IPS DF 6.9 (cell line): ENCODE measurements around the gene UCN3.
"Not testable (repeated sequence)": the region's sequence is repeated elsewhere in the genome, so short reads cannot be mapped to it uniquely, and the experiment has no call there.

ENCODE experiments used
- DNase-seq: peaks from one replicate; pipeline ENCODE4 v3.0.0-alpha.2; 2013; ENCODE audit warnings: low read depth, low spot score
- H3K27ac ChIP-seq: one replicate; pipeline ENCODE4 v1.5.1; 2013; ENCODE audit warnings: low read length, control low read depth
- H3K27me3 ChIP-seq: 2 replicates; pipeline ENCODE4 v1.6.1; 2013; ENCODE audit warnings: mild to moderate bottlenecking, low read length; ENCODE audit not compliant: control insufficient read depth, insufficient read depth
- H3K36me3 ChIP-seq: 2 replicates; pipeline ENCODE4 v1.6.1; 2013; ENCODE audit warnings: low read length; ENCODE audit not compliant: control insufficient read depth, insufficient read depth
- H3K4me1 ChIP-seq: 2 replicates; pipeline ENCODE4 v1.6.1; 2013; ENCODE audit warnings: low read length; ENCODE audit not compliant: control insufficient read depth, insufficient read depth
- H3K4me3 ChIP-seq: 2 replicates; pipeline ENCODE4 v1.5.1; 2013; ENCODE audit warnings: mild to moderate bottlenecking, low read length
- H3K9me3 ChIP-seq: 2 replicates; pipeline ENCODE4 v1.6.1; 2013; ENCODE audit warnings: low read length, inconsistent platforms; ENCODE audit not compliant: control insufficient read depth, insufficient read depth
- WGBS: extraction: QIAGEN DNeasy Blood & Tissue Kit; methylation state at CpG from one replicate; pipeline ENCODE4 v1.1.7; 2013; ENCODE audit warnings: mixed read lengths, missing lambda C conversion rate; ENCODE audit not compliant: insufficient read length, insufficient coverage; 5-methylcytosine and 5-hydroxymethylcytosine counted together

Gene UCN3

DNA sequence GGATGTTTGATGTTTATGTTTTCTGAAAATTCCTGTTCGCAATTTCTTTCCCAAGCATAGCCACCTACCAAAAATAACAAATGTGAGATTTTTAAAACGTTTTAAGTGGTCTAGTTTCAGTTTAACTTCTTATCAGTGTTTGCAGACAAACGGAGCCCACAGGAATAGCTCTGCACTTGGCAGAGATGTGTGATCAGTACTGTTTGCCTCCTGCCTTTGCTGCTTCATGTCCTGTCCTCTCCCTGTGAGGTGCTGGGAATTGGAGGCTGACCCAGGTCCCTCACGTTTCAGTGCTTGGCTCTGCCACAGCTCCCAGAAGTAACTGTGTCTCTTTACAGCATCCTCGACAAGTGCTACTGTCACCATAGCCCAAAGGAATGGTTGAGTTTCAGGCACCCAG, 1.2 kb downstream of the UCN3 start:
- H3K4me3 ChIP-seq, result no peak overlapping the region
- H3K27me3 ChIP-seq, result no peaks in the 10 kb centered on the region
- H3K9me3 ChIP-seq, result no peaks in the 10 kb centered on the region
- no CpG with 5 or more reads among the region's 5 CpGs for WGBS
- H3K36me3 ChIP-seq, result no peaks in the 10 kb centered on the region
- no peak overlapping the region for H3K27ac ChIP-seq
- no peaks in the 10 kb centered on the region for H3K4me1 ChIP-seq
- DNase-seq, result no peak

DNA sequence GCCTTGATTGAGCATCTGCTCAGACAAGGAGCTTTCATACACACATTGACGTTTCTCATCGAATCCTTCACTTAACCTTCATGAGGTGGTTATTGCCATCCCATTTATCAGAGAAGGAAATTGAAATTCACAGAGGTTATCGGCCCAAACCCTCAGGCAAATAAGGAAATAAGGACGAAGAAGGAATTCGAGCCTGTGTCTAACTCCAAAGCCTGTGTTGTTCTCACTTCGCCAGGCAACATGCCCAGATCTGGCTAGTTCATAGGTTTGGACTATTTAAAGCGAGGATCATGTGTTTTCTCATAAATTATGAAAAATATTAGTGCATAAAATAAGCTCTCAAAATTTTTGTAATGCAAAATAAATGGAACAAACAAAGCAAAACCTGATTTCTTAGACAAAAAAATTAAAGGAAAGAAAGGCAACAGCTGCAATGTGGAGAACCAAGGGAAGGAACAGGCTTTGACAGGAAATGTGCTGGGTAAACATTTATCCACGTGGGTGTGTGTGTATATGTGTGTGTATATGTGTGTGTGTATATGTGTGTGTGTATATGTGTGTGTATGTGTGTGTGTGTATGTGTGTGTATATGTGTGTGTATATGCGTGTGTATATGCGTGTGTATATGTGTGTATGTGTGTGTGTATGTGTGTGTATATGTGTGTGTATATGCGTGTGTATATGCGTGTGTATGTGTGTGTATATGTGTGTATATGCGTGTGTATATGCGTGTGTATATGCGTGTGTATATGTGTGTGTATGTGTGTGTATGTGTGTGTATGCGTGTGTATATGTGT, 4.8 kb downstream of the UCN3 start:
- H3K9me3 ChIP-seq, result no peaks in the 10 kb centered on the region
- no peaks in the 10 kb centered on the region for H3K36me3 ChIP-seq
- WGBS, result 100% methylated on average over 5 of the region's 16 CpGs
- H3K27ac ChIP-seq, result no peak overlapping the region
- no peaks in the 10 kb centered on the region for H3K27me3 ChIP-seq
- DNase-seq, result no peak
- no peak overlapping the region for H3K4me3 ChIP-seq
- peaks cover 2% of the 10 kb centered on the region; the same call in 1 of the 2 replicates for H3K4me1 ChIP-seq

DNA sequence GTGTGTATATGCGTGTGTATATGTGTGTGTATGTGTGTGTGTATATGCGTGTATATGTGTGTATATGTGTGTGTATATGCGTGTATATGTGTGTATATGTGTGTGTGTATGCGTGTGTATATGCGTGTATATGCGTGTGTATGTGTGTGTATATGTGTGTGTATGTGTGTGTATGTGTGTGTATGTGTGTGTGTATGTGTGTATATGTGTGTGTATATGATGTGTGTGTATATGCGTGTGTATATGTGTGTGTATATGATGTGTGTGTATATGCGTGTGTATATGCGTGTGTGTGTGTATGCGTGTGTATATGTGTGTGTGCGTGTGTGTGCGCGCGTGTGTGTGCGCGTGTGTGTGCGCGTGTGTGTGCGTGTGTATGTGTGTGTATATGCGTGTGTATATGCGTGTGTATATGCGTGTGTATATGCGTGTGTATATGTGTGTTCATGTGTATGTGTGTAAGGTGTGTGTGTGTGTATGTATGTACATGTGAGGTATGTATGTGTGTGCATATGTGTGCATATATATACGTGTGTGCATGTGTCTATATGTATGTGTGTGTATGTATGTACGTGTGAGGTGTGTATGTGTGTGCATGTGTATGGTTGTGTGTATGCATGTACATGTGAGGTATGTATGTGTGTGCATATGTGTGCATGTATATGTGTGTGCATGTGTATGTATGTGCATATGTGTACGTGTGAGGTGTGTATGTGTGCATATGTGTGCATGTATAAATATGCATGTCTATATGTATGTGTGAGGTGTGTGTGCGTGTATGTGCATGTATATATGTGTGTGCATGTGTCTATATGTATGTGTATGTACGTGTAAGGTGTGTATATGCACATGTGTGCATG, 6.0 kb downstream of the UCN3 start:
- H3K27me3 ChIP-seq, result no peaks in the 10 kb centered on the region
- WGBS, result 100% methylated on average over 14 of the region's 28 CpGs
- H3K36me3 ChIP-seq, result no peaks in the 10 kb centered on the region
- no peak overlapping the region for H3K27ac ChIP-seq
- no peaks in the 10 kb centered on the region for H3K9me3 ChIP-seq
- no peak overlapping the region for H3K4me3 ChIP-seq
- DNase-seq, result no peak
- H3K4me1 ChIP-seq, result peaks cover 2% of the 10 kb centered on the region; the same call in 1 of the 2 replicates

DNA sequence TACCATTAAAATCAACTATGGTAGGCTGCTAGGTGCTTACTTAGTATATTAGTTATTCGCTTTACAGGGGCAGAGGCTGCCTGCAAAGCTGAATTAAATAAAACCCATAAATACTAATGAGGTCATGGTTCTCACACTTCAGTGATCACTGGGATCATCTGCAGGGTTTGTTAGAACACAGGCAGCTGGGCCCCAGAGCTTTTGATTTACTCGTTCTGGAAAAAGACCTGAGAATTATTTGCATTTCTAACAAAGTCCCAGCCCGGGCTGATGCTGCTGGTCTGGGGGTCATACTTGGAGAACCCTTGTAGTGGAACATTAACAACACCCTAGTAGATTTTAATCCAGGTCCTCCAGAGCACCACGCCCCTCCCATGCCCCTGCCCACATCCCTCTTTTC, 8.5 kb downstream of the UCN3 start:
- Histone ChIP-seq H3K4me3 (no peak overlapping the region), H3K9me3 (no peaks in the 10 kb centered on the region), H3K4me1 (peaks cover 2% of the 10 kb centered on the region; the same call in 1 of the 2 replicates), H3K27ac (no peak overlapping the region), H3K36me3 (no peaks in the 10 kb centered on the region), H3K27me3 (no peaks in the 10 kb centered on the region)
- no CpG with 5 or more reads among the region's 4 CpGs for WGBS
- DNase-seq, result no peak

DNA sequence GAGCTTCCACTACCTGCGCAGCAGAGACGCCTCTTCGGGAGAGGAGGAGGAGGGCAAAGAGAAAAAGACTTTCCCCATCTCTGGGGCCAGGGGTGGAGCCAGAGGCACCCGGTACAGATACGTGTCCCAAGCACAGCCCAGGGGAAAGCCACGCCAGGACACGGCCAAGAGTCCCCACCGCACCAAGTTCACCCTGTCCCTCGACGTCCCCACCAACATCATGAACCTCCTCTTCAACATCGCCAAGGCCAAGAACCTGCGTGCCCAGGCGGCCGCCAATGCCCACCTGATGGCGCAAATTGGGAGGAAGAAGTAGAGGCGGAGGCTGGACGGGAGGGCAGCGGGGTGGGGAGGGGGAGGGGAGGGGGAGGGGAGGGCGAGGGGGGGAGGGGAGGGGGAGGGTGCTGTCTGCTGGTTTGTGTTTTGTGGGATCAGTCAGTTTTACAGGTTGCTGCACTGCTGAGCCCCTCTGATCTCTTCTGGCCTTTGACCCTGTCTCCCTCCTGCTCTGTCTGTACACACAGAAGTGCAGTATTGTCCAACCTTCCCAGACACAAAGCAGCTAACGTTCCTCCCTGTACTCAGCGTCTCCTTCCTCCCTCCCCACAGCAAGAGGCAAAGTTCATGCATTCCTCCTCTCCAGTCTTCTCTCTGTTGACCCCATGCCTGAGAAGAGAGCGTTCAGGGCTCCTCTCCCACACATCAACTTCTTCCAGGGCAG, 9.3 kb downstream of the UCN3 start:
- Histone ChIP-seq H3K27me3 (no peaks in the 10 kb centered on the region), H3K4me3 (no peak overlapping the region; the same call in 1 of the 2 replicates), H3K36me3 (no peaks in the 10 kb centered on the region), H3K9me3 (no peaks in the 10 kb centered on the region), H3K27ac (no peak overlapping the region), H3K4me1 (peaks cover 2% of the 10 kb centered on the region; the same call in 1 of the 2 replicates)
- DNase-seq, result no peak
- WGBS, result no CpG with 5 or more reads among the region's 22 CpGs

DNA sequence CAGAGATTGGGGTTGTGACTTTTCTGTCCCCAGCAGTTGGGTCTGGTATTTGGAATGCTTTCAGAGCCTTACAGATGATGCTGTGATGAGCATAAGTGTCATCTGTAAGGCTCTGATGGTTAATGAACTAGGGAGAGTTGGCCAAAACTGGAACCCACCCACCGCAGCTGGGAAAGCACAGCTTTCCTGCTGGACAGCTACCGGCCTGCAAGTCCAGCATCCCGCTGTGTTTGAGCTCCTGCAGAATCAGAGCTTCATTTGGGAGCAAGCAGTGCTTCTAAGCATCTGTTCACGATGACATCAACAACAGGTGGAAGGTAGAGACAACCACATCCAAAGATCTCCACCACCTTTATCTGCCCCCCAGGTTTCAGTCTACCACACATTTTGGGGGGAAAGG, 11.7 kb downstream of the UCN3 start:
- Histone ChIP-seq H3K4me1 (peaks cover 2% of the 10 kb centered on the region; the same call in 1 of the 2 replicates), H3K9me3 (no peaks in the 10 kb centered on the region), H3K27ac (no peak overlapping the region), H3K27me3 (no peaks in the 10 kb centered on the region), H3K36me3 (no peaks in the 10 kb centered on the region), H3K4me3 (no peak overlapping the region)
- no peak for DNase-seq
- no CpG with 5 or more reads among the region's 4 CpGs for WGBS

DNA sequence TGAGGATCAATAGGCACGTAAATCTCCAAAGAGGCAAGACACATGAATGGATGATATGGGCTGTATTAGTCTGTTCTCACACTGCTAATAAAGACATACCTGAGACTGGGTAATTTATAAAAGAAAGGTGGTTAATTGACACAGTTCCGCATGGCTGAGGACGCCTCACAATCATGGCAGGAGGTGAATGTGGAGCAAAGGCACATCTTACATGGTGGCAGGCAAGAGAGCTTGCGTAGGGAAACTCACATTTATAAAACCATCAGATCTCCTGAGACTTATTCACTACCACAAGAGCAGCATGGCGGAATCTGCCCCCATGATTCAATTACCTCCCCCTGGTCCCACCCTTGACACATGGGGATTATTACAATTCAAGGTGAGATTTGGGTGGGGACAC, 14.4 kb downstream of the UCN3 start:
- not testable (repeated sequence) for H3K36me3 ChIP-seq, H3K27me3 ChIP-seq, H3K9me3 ChIP-seq, H3K27ac ChIP-seq, H3K4me1 ChIP-seq, H3K4me3 ChIP-seq, DNase-seq
- WGBS, result no CpG with 5 or more reads among the region's 5 CpGs

DNA sequence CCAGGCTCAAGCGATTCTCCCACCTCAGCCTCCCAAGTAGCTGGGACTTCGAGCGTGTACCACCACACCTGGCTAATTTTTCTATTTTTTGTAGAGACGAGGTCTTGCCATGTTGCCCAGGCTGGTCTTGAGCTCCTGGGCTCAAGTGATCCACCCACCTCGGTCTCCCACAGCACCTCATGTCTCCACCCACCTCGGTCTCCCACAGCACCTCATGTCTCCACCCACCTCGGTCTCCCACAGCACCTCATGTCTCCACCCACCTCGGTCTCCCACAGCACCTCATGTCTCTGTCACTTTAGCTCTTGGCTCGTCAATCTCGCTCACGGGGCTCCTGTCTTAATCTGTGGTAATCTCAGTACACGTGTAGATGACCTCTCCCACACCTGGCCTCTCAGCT, 15.6 kb downstream of the UCN3 start:
- H3K27ac ChIP-seq, H3K27me3 ChIP-seq, H3K9me3 ChIP-seq, H3K4me1 ChIP-seq, H3K36me3 ChIP-seq, H3K4me3 ChIP-seq, DNase-seq: not testable (repeated sequence)
- WGBS, result no CpG with 5 or more reads among the region's 12 CpGs

DNA sequence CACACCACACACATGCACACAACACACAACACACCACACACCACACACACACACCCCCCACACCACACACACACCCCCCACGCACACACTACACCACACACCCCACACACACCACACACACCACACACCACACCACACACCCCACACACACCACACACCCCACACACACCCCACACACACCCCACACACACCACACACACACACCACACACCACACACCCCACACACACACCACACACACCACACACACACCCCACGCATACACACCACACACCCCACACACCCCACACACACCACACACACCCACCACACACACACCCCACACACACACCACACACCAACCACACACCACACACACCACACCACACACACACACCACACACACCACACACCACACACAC, 16.4 kb downstream of the UCN3 start:
- Histone ChIP-seq H3K27ac (no peak overlapping the region), H3K9me3 (no peaks in the 10 kb centered on the region), H3K4me1 (no peaks in the 10 kb centered on the region), H3K27me3 (no peaks in the 10 kb centered on the region), H3K36me3 (no peaks in the 10 kb centered on the region), H3K4me3 (no peak overlapping the region)
- WGBS, result 100% methylated on average over 1 of the region's 2 CpGs
- no peak for DNase-seq

DNA sequence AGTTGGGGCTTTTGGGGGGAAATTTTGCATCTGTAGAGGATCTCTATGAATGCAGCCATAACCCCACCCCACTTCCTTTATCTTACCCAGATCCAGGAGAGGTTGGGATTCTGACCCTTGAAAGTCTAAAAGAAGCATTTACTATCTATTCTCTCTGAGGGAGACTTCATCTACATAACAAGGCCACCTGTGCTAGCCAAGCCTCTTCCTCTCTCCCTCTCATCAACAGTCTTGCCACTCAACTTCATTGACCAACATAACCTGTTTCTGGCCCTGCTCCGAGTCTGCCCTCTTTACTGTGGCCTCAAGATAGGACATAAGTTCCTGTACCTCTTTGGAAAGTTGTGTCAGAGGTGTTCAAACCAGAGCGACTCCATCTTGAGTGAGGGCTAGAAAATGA, 20.5 kb downstream of the UCN3 start:
- WGBS, result no CpG with 5 or more reads among the region's 2 CpGs
- DNase-seq, result peak; percentile 37
- H3K9me3 ChIP-seq, result no peaks in the 10 kb centered on the region
- H3K27me3 ChIP-seq, result no peaks in the 10 kb centered on the region
- no peak overlapping the region for H3K27ac ChIP-seq
- no peaks in the 10 kb centered on the region for H3K36me3 ChIP-seq
- H3K4me1 ChIP-seq, result no peaks in the 10 kb centered on the region; the same call in 1 of the 2 replicates
- H3K4me3 ChIP-seq, result no peak overlapping the region
